ENCODE measurements around the gene GRM1.
A peak's percentile ranks its signal among the peaks of the same experiment; 100 is the strongest.
"Not testable (repeated sequence)": the region's sequence is repeated elsewhere in the genome, so short reads cannot be mapped to it uniquely, and the experiment has no call there.

The GRM1 gene

GRCh38 chr6:146200176-146200575 is 171.3 kb downstream of the GRM1 start:
- DNase-seq, result peak; percentile 12

GRCh38 chr6:146202570-146202969 is 173.7 kb downstream of the GRM1 start:
- DNase-seq, result no peak

- DNase-seq, result no peak
Measured at GRCh38 chr6:146209942-146210341, 181.1 kb downstream of the GRM1 start.

- no peak for DNase-seq
Measured at GRCh38 chr6:146210406-146211083, 181.7 kb downstream of the GRM1 start.

GRCh38 chr6:146211646-146212045 is 182.8 kb downstream of the GRM1 start:
- DNase-seq, result no peak

- no peak for DNase-seq
Measured at GRCh38 chr6:146212781-146213180, 183.9 kb downstream of the GRM1 start.

GRCh38 chr6:146219101-146219500 is 190.2 kb downstream of the GRM1 start:
- DNase-seq, result no peak

GRCh38 chr6:146224449-146224848 is 195.6 kb downstream of the GRM1 start:
- DNase-seq, result no peak

- no peak for DNase-seq
Measured at GRCh38 chr6:146224988-146225387, 196.1 kb downstream of the GRM1 start.

- no peak for DNase-seq
Measured at GRCh38 chr6:146240322-146240721, 211.5 kb downstream of the GRM1 start.

GRCh38 chr6:146240807-146241206 is 211.9 kb downstream of the GRM1 start:
- no peak for DNase-seq

GRCh38 chr6:146243646-146244045 is 214.8 kb downstream of the GRM1 start:
- DNase-seq, result not testable (repeated sequence)

GRCh38 chr6:146244630-146245143 is 215.8 kb downstream of the GRM1 start:
- no peak for DNase-seq

GRCh38 chr6:146246028-146246427 is 217.2 kb downstream of the GRM1 start:
- DNase-seq, result no peak

- no peak for DNase-seq
Measured at GRCh38 chr6:146253691-146254090, 224.8 kb downstream of the GRM1 start.

- DNase-seq, result no peak
Measured at GRCh38 chr6:146258206-146258605, 229.3 kb downstream of the GRM1 start.

- DNase-seq, result no peak
Measured at GRCh38 chr6:146260886-146261285, 232.0 kb downstream of the GRM1 start.

- DNase-seq, result no peak
Measured at GRCh38 chr6:146265056-146265455, 236.2 kb downstream of the GRM1 start.

GRCh38 chr6:146267447-146267846 is 238.6 kb downstream of the GRM1 start:
- DNase-seq, result no peak

GRCh38 chr6:146267946-146268345 is 239.1 kb downstream of the GRM1 start:
- no peak for DNase-seq

- no peak for DNase-seq
Measured at GRCh38 chr6:146269482-146269881, 240.6 kb downstream of the GRM1 start.

- not testable (repeated sequence) for DNase-seq
Measured at GRCh38 chr6:146271163-146271562, 242.3 kb downstream of the GRM1 start.

GRCh38 chr6:146273490-146273889 is 244.6 kb downstream of the GRM1 start:
- DNase-seq, result no peak

GRCh38 chr6:146277142-146277541 is 248.3 kb downstream of the GRM1 start:
- DNase-seq, result no peak
